Neural cell (in vitro differentiated cells): Measurements from ENCODE around the gene ZCCHC14. TPM values are rescaled to one million over a fixed set of nuclear protein-coding genes. Genes with fewer than 3 reads are reported as not detected.

Source experiments
- H2AFZ ChIP-seq: fragments of 200-600, 300-800 bp; sonication (generic), shearing (Covaris generic); 2 replicates; pipeline ENCODE4 v1.6.0; 2014; ENCODE audit warnings: low read depth, mild to moderate bottlenecking, antibody characterized with exemption, low read length, moderate library complexity
- H3F3A ChIP-seq: fragments of 200-600 bp; shearing (Covaris generic); 2 replicates; pipeline ENCODE4 v1.6.1; 2016; ENCODE audit warnings: mild to moderate bottlenecking, moderate library complexity, mixed read lengths, antibody characterized with exemption, low read length; ENCODE audit not compliant: insufficient read depth, poor library complexity, severe bottlenecking
- H3K27ac ChIP-seq: fragments of 200-600, 300-800 bp; sonication (generic), shearing (Covaris generic); 2 replicates; pipeline ENCODE4 v1.5.1; 2014; ENCODE audit warnings: mild to moderate bottlenecking, low read length, moderate library complexity
- H3K27me3 ChIP-seq: fragments of 300-800, 200-600 bp; sonication (generic), shearing (Covaris generic); 2 replicates; pipeline ENCODE4 v1.6.0; 2014; ENCODE audit warnings: mild to moderate bottlenecking, low read depth, low read length, moderate library complexity; ENCODE audit not compliant: insufficient read depth
- H3K36me3 ChIP-seq: fragments of 300-800, 200-600 bp; sonication (generic), shearing (Covaris generic); 2 replicates; pipeline ENCODE4 v1.5.1; 2014; ENCODE audit warnings: mild to moderate bottlenecking, antibody characterized with exemption, low read length, moderate library complexity; ENCODE audit not compliant: insufficient read depth
- H3K4me2 ChIP-seq: fragments of 300-800, 200-600 bp; sonication (generic), shearing (Covaris generic); 2 replicates; pipeline ENCODE4 v1.6.0; 2014; ENCODE audit warnings: mild to moderate bottlenecking, low read length
- H3K4me3 ChIP-seq: fragments of 300-800, 200-600 bp; sonication (generic), shearing (Covaris generic); 2 replicates; pipeline ENCODE4 v1.5.1; 2014; ENCODE audit warnings: mild to moderate bottlenecking, low read length, moderate library complexity
- H3K79me2 ChIP-seq: fragments of 200-600 bp; shearing (Covaris generic); replicated peaks from 2 replicates; pipeline ENCODE4 v1.6.0; 2014; ENCODE audit warnings: mild to moderate bottlenecking, low read length, moderate library complexity; ENCODE audit not compliant: insufficient read depth
- H3K9ac ChIP-seq: fragments of 300-800, 200-600 bp; sonication (generic), shearing (Covaris generic); 2 replicates; pipeline ENCODE4 v1.6.1; 2016; ENCODE audit warnings: mild to moderate bottlenecking, low read length, mixed read lengths
- H3K9me2 ChIP-seq: fragments of 200-600 bp; shearing (Covaris generic); 2 replicates; pipeline ENCODE4 v1.6.1; 2016; ENCODE audit warnings: mild to moderate bottlenecking, low read length, mixed read lengths; ENCODE audit not compliant: insufficient read depth
- H3K9me3 ChIP-seq: fragments of 200-600, 300-800 bp; sonication (generic), shearing (Covaris generic); 2 replicates; pipeline ENCODE4 v1.6.1; 2016; ENCODE audit warnings: mild to moderate bottlenecking, mixed run types, low read length, moderate library complexity, mixed read lengths
- H4K20me1 ChIP-seq: fragments of 200-600 bp; shearing (Covaris generic); 2 replicates; pipeline ENCODE4 v1.6.1; 2016; ENCODE audit warnings: mild to moderate bottlenecking, mixed run types; ENCODE audit not compliant: insufficient read depth
- CTCF ChIP-seq: fragments of 450-650 bp; IDR thresholded peaks from 2 replicates; pipeline ENCODE4 v1.5.1; 2014; ENCODE audit warnings: antibody characterized with exemption, mild to moderate bottlenecking, moderate library complexity; ENCODE audit not compliant: poor library complexity, severe bottlenecking
- EP300 ChIP-seq: fragments of 450-650 bp; conservative IDR thresholded peaks from 2 replicates; pipeline ENCODE4 v1.6.1; 2014; ENCODE audit warnings: antibody characterized with exemption, mild to moderate bottlenecking, moderate library complexity; ENCODE audit not compliant: poor library complexity, severe bottlenecking
- EZH2 ChIP-seq: fragments of 200-600, 300-800 bp; shearing (Covaris generic), sonication (generic); IDR thresholded peaks from 2 replicates; pipeline ENCODE4 v1.6.1; 2014; ENCODE audit warnings: antibody characterized with exemption, low read length, borderline replicate concordance, mild to moderate bottlenecking; ENCODE audit not compliant: insufficient read depth, poor library complexity, severe bottlenecking
- MXI1 ChIP-seq: fragments of 450-650 bp; conservative IDR thresholded peaks from 2 replicates; pipeline ENCODE4 v1.6.1; 2014; ENCODE audit warnings: antibody characterized with exemption, mild to moderate bottlenecking; ENCODE audit not compliant: poor library complexity, severe bottlenecking
- POLR2AphosphoS5 ChIP-seq: IDR thresholded peaks from 2 replicates; pipeline ENCODE4 v1.6.1; 2012
- RAD21 ChIP-seq: fragments of 450-650 bp; conservative IDR thresholded peaks from 2 replicates; pipeline ENCODE4 v1.6.1; 2014; ENCODE audit warnings: antibody characterized with exemption, mild to moderate bottlenecking, moderate library complexity
- REST ChIP-seq: IDR thresholded peaks from 2 replicates; pipeline ENCODE4 v1.6.1; 2012; ENCODE audit warnings: borderline replicate concordance
- SMC3 ChIP-seq: fragments of 450-650 bp; conservative IDR thresholded peaks from 2 replicates; pipeline ENCODE4 v1.6.1; 2014; ENCODE audit warnings: antibody characterized with exemption, mild to moderate bottlenecking, moderate library complexity; ENCODE audit not compliant: poor library complexity
- TAF1 ChIP-seq: IDR thresholded peaks from 2 replicates; pipeline ENCODE4 v1.6.1; 2012; ENCODE audit warnings: low read depth
- polyA plus RNA-seq: library from polyadenylated mRNA; depleted of rRNA; stranded (reverse); fragments of >200 nt; gene quantifications from 2 replicates; pipeline ENCODE4 v1.2.3, GENCODE V29; 2014

The ZCCHC14 gene
- polyA plus RNA-seq, 1 donor from 2014 or later, result 22.1 TPM

GRCh38 chr16:87404764-87405625 lies 87.8 kb downstream of the ZCCHC14 start:
- Histone ChIP-seq H4K20me1 (no peaks in the 10 kb centered on the region), H3K27ac (no peak overlapping the region), H3K4me3 (no peak overlapping the region), H3K9ac (no peak overlapping the region), H3F3A (no peaks in the 10 kb centered on the region), H3K9me3 (no peaks in the 10 kb centered on the region), H2AFZ (no peak overlapping the region), H3K79me2 (no peaks in the 10 kb centered on the region), H3K4me2 (no peak overlapping the region), H3K9me2 (no peaks in the 10 kb centered on the region), H3K36me3 (peaks cover 6% of the 10 kb centered on the region), H3K27me3 (no peaks in the 10 kb centered on the region)
- no peak for TF ChIP-seq MXI1
- TF ChIP-seq SMC3, result no peak
- no peak for TF ChIP-seq REST
- TF ChIP-seq EP300, result no peak
- peak; percentile 40 for TF ChIP-seq POLR2AphosphoS5

GRCh38 chr16:87395181-87395842 lies 97.5 kb downstream of the ZCCHC14 start:
- H3K27ac ChIP-seq, result no peak overlapping the region
- no peaks in the 10 kb centered on the region for H3K27me3 ChIP-seq
- H3F3A ChIP-seq, result peaks cover 3% of the 10 kb centered on the region
- H3K79me2 ChIP-seq, result peaks cover 39% of the 10 kb centered on the region
- TF ChIP-seq EP300 (no peak), RAD21 (no peak), REST (no peak), MXI1 (no peak), POLR2AphosphoS5 (no peak), EZH2 (no peak), SMC3 (no peak), CTCF (no peak), TAF1 (no peak)
- no peak overlapping the region for H3K9ac ChIP-seq
- no peaks in the 10 kb centered on the region for H3K9me2 ChIP-seq
- no peak overlapping the region for H3K4me2 ChIP-seq
- H2AFZ ChIP-seq, result no peak overlapping the region
- H4K20me1 ChIP-seq, result peaks cover 5% of the 10 kb centered on the region
- H3K9me3 ChIP-seq, result no peaks in the 10 kb centered on the region
- no peaks in the 10 kb centered on the region for H3K36me3 ChIP-seq
- H3K4me3 ChIP-seq, result no peak overlapping the region
